ENCODE data around the gene C8B.
A peak's percentile ranks its signal among the peaks of the same experiment; 100 is the strongest.

Gene C8B

GRCh38 chr1:56965916-56966697 lies at the start of gene C8B:
Gene C8B (minus strand): TSS chr1:56966015. CDS start chr1:56965948, 67 bp downstream.
- DNase-seq, result no peak

- no peak for DNase-seq
These were observed 49.3 kb upstream of the C8B start for GRCh38 chr1:57015071-57015470.

GRCh38 chr1:57013522-57013921 lies 47.7 kb upstream of the C8B start:
- no peak for DNase-seq

- DNase-seq, result no peak
These were observed 46.5 kb upstream of the C8B start for GRCh38 chr1:57012315-57012714.

- no peak for DNase-seq
These were observed 44.7 kb upstream of the C8B start for GRCh38 chr1:57010511-57010910.

GRCh38 chr1:57007948-57008347 lies 42.1 kb upstream of the C8B start:
- DNase-seq, result no peak

GRCh38 chr1:57007472-57007871 lies 41.7 kb upstream of the C8B start:
- no peak for DNase-seq

GRCh38 chr1:57003398-57004139 lies 37.8 kb upstream of the C8B start:
- DNase-seq, result no peak

GRCh38 chr1:56995414-56996100 lies 29.7 kb upstream of the C8B start:
- DNase-seq, result no peak

- DNase-seq, result no peak
These were observed 27.7 kb upstream of the C8B start for GRCh38 chr1:56993475-56993874.

- DNase-seq, result no peak
These were observed 26.7 kb upstream of the C8B start for GRCh38 chr1:56992318-56993125.

GRCh38 chr1:56991576-56991975 lies 25.8 kb upstream of the C8B start:
- DNase-seq, result no peak

GRCh38 chr1:56986397-56986796 lies 20.6 kb upstream of the C8B start:
- no peak for DNase-seq

GRCh38 chr1:56985857-56986256 lies 20.0 kb upstream of the C8B start:
- DNase-seq, result no peak

GRCh38 chr1:56983484-56983883 lies 17.7 kb upstream of the C8B start:
- DNase-seq, result no peak

- DNase-seq, result no peak
These were observed 14.4 kb upstream of the C8B start for GRCh38 chr1:56979986-56980755.

- no peak for DNase-seq
These were observed 13.0 kb upstream of the C8B start for GRCh38 chr1:56978819-56979218.

GRCh38 chr1:56977910-56978309 lies 12.1 kb upstream of the C8B start:
- DNase-seq, result no peak

GRCh38 chr1:56975446-56975845 lies 9.6 kb upstream of the C8B start:
- DNase-seq, result no peak

GRCh38 chr1:56973923-56974742 lies 8.3 kb upstream of the C8B start:
- DNase-seq, result peak; percentile 55 to 68

GRCh38 chr1:56972976-56973375 lies 7.2 kb upstream of the C8B start:
- DNase-seq, result no peak

All from inflammatory macrophage treated with lipopolysaccharide for 1 hour (primary cell).